HG03135 (cell line): ENCODE results near the gene GRIN2A.

Source experiments
- ATAC-seq: cut with Tn5 transposase; IDR thresholded peaks from one replicate; pipeline ENCODE4 v1.9.1; 2021; ENCODE audit warnings: mild to moderate bottlenecking, moderate library complexity; ENCODE audit not compliant: unreplicated experiment

GRIN2A gene

GRCh38 chr16:10188236-10188635 lies 6.0 kb upstream of the GRIN2A start:
- no peak for ATAC-seq

- ATAC-seq = peak; percentile 61
These were observed 749 bp downstream of the GRIN2A start for GRCh38 chr16:10181196-10182162.

- no peak for ATAC-seq
These were observed 1.5 kb downstream of the GRIN2A start for GRCh38 chr16:10180771-10181163.

GRCh38 chr16:10180042-10180770 lies 2.0 kb downstream of the GRIN2A start:
- ATAC-seq = no peak

- ATAC-seq = no peak
These were observed 3.7 kb downstream of the GRIN2A start for GRCh38 chr16:10178526-10178925.

- no peak for ATAC-seq
These were observed 4.1 kb downstream of the GRIN2A start for GRCh38 chr16:10178080-10178479.

GRCh38 chr16:10172848-10173655 lies 9.2 kb downstream of the GRIN2A start:
- no peak for ATAC-seq

- no peak for ATAC-seq
These were observed 11.0 kb downstream of the GRIN2A start for GRCh38 chr16:10171221-10171620.

GRCh38 chr16:10169904-10170410 lies 12.3 kb downstream of the GRIN2A start:
- no peak for ATAC-seq

GRCh38 chr16:10169031-10169430 lies 13.2 kb downstream of the GRIN2A start:
- no peak for ATAC-seq

- ATAC-seq = no peak
These were observed 14.0 kb downstream of the GRIN2A start for GRCh38 chr16:10168258-10168657.

GRCh38 chr16:10165643-10166042 lies 16.6 kb downstream of the GRIN2A start:
- no peak for ATAC-seq

- no peak for ATAC-seq
These were observed 19.2 kb downstream of the GRIN2A start for GRCh38 chr16:10162981-10163380.

- ATAC-seq = no peak
These were observed 26.1 kb downstream of the GRIN2A start for GRCh38 chr16:10156099-10156498.

GRCh38 chr16:10154389-10154788 lies 27.8 kb downstream of the GRIN2A start:
- no peak for ATAC-seq

- ATAC-seq = no peak
These were observed 28.2 kb downstream of the GRIN2A start for GRCh38 chr16:10153985-10154384.

- ATAC-seq = no peak
These were observed 30.5 kb downstream of the GRIN2A start for GRCh38 chr16:10151718-10152117.

GRCh38 chr16:10150906-10151305 lies 31.3 kb downstream of the GRIN2A start:
- ATAC-seq = no peak

- ATAC-seq = no peak
These were observed 36.6 kb downstream of the GRIN2A start for GRCh38 chr16:10145542-10146035.

GRCh38 chr16:10141671-10142070 lies 40.6 kb downstream of the GRIN2A start:
- no peak for ATAC-seq

GRCh38 chr16:10138881-10139280 lies 43.3 kb downstream of the GRIN2A start:
- no peak for ATAC-seq
